ENCODE results near the gene MEX3D.
"Not testable (repeated sequence)": the region's sequence is repeated elsewhere in the genome, so short reads cannot be mapped to it uniquely, and the experiment has no call there.

MEX3D gene

GRCh38 chr19:1524972-1525325, 43.2 kb downstream of the MEX3D start:
- H3K4me1 ChIP-seq (ENCODE audit: control insufficient read depth, insufficient read depth, low read length) = peaks cover 6% of the 10 kb centered on the region
- no peaks in the 10 kb centered on the region for H3K9me3 ChIP-seq (ENCODE audit: control insufficient read depth in 2 of 2, low read length in 2 of 2)
- no peak overlapping the region for H3K9ac ChIP-seq (ENCODE audit: low read length in 2 of 2)
- no peaks in the 10 kb centered on the region for H3K36me3 ChIP-seq (ENCODE audit: control insufficient read depth in 2 of 2, insufficient read depth in 2 of 2, low read length in 2 of 2)
- H3K27me3 ChIP-seq (ENCODE audit: control insufficient read depth in 1 of 2, insufficient read depth in 2 of 2, low read length in 2 of 2) = peaks cover 41 to 43% of the 10 kb centered on the region in 2 donors
- no peak overlapping the region for H3K4me3 ChIP-seq (ENCODE audit: low read length in 2 of 2)
- H3K27ac ChIP-seq (ENCODE audit: low read length) = no peak overlapping the region

DNA sequence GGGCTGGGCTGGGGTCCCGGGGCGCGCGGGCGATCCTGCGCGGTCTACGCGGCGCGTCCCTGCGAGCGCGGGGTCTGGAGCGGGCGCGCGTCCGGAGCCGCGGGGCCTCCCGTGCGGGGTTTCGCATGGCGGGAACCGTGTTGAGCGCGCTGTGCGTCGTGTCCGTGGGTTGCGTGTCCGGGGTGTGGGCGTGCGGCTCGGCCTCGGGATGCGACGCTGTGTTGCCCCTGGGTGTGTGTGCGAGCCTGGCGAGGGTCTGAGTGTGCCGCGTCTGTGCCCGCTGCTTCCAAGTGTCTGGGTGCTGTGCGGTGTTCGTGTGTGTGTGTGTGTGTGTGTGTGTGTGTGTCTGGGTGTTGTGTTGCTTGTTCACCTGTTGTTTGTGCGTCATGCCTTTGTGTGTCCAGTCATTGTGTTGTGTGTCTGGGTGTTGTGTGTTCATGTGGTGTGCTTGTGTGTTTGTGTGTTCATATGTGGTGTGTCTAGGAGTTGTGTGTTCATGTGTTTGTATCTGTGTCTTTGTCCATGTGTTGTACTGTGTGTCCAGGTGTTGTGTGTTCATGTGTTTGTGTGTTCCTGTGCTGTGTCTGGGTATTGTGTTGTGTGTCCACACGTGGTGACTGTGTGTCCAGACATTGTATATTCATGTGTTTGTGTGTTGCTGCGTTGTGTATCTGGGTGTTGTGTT, 43.7 kb downstream of the MEX3D start:
- Histone ChIP-seq H3K27me3 (ENCODE audit: control insufficient read depth in 1 of 2, insufficient read depth in 2 of 2, low read length in 2 of 2) (peaks cover 40 to 41% of the 10 kb centered on the region in 2 donors), H3K4me3 (ENCODE audit: low read length in 2 of 2) (no peak overlapping the region), H3K27ac (ENCODE audit: low read length) (no peak overlapping the region), H3K36me3 (ENCODE audit: control insufficient read depth in 2 of 2, insufficient read depth in 2 of 2, low read length in 2 of 2) (no peaks in the 10 kb centered on the region), H3K9me3 (ENCODE audit: control insufficient read depth in 2 of 2, low read length in 2 of 2) (no peaks in the 10 kb centered on the region), H3K9ac (ENCODE audit: low read length in 2 of 2) (no peak overlapping the region), H3K4me1 (ENCODE audit: control insufficient read depth, insufficient read depth, low read length) (peaks cover 6% of the 10 kb centered on the region)

GRCh38 chr19:1523412-1524286, 44.5 kb downstream of the MEX3D start, which contains the start of gene PLK5:
Gene PLK5 (plus strand): TSS chr19:1524077. CDS start chr19:1526997, 2,920 bp downstream.
- H3K9ac ChIP-seq (ENCODE audit: low read length in 2 of 2) = no peak within 1 kb of the TSS
- H3K27me3 ChIP-seq (ENCODE audit: control insufficient read depth in 1 of 2, insufficient read depth in 2 of 2, low read length in 2 of 2) = peaks cover 36 to 38% of the 10 kb centered on the region in 2 donors
- H3K36me3 ChIP-seq (ENCODE audit: control insufficient read depth in 2 of 2, insufficient read depth in 2 of 2, low read length in 2 of 2) = no peaks in the 10 kb centered on the region
- H3K9me3 ChIP-seq (ENCODE audit: control insufficient read depth in 2 of 2, low read length in 2 of 2) = no peaks in the 10 kb centered on the region
- no peak within 1 kb of the TSS for H3K4me3 ChIP-seq (ENCODE audit: low read length in 2 of 2)
- H3K4me1 ChIP-seq (ENCODE audit: control insufficient read depth, insufficient read depth, low read length) = peaks cover 6% of the 10 kb centered on the region
- H3K27ac ChIP-seq (ENCODE audit: low read length) = no peak within 1 kb of the TSS

GRCh38 chr19:1522838-1523237, 45.3 kb downstream of the MEX3D start:
- H3K27ac ChIP-seq (ENCODE audit: low read length) = no peak overlapping the region

GRCh38 chr19:1522061-1522460, 46.1 kb downstream of the MEX3D start:
- no peak overlapping the region for H3K27ac ChIP-seq (ENCODE audit: low read length)
- peaks cover 9% of the 10 kb centered on the region for H3K4me1 ChIP-seq (ENCODE audit: control insufficient read depth, insufficient read depth, low read length)
- H3K9me3 ChIP-seq (ENCODE audit: control insufficient read depth in 2 of 2, low read length in 2 of 2) = no peaks in the 10 kb centered on the region
- peaks cover 35% of the 10 kb centered on the region in 2 donors for H3K27me3 ChIP-seq (ENCODE audit: control insufficient read depth in 1 of 2, insufficient read depth in 2 of 2, low read length in 2 of 2)
- H3K9ac ChIP-seq (ENCODE audit: low read length in 2 of 2) = no peak overlapping the region
- no peaks in the 10 kb centered on the region for H3K36me3 ChIP-seq (ENCODE audit: control insufficient read depth in 2 of 2, insufficient read depth in 2 of 2, low read length in 2 of 2)
- H3K4me3 ChIP-seq (ENCODE audit: low read length in 2 of 2) = no peak overlapping the region

More at GRCh38 chr19:1522838-1523237, 45.3 kb downstream of the MEX3D start:
- H3K36me3 ChIP-seq (ENCODE audit: control insufficient read depth in 2 of 2, insufficient read depth in 2 of 2, low read length in 2 of 2) = no peaks in the 10 kb centered on the region
- H3K9me3 ChIP-seq (ENCODE audit: control insufficient read depth in 2 of 2, low read length in 2 of 2) = no peaks in the 10 kb centered on the region
- H3K4me3 ChIP-seq (ENCODE audit: low read length in 2 of 2) = no peak overlapping the region
- H3K27me3 ChIP-seq (ENCODE audit: control insufficient read depth in 1 of 2, insufficient read depth in 2 of 2, low read length in 2 of 2) = peaks cover 36 to 40% of the 10 kb centered on the region in 2 donors
- peaks cover 9% of the 10 kb centered on the region for H3K4me1 ChIP-seq (ENCODE audit: control insufficient read depth, insufficient read depth, low read length)
- no peak overlapping the region for H3K9ac ChIP-seq (ENCODE audit: low read length in 2 of 2)

- no peaks in the 10 kb centered on the region for H3K9me3 ChIP-seq (ENCODE audit: control insufficient read depth in 2 of 2, low read length in 2 of 2)
- peaks cover 9% of the 10 kb centered on the region for H3K4me1 ChIP-seq (ENCODE audit: control insufficient read depth, insufficient read depth, low read length)
- H3K27ac ChIP-seq (ENCODE audit: low read length) = no peak overlapping the region
- no peaks in the 10 kb centered on the region for H3K36me3 ChIP-seq (ENCODE audit: control insufficient read depth in 2 of 2, insufficient read depth in 2 of 2, low read length in 2 of 2)
- no peak overlapping the region for H3K9ac ChIP-seq (ENCODE audit: low read length in 2 of 2)
- H3K4me3 ChIP-seq (ENCODE audit: low read length in 2 of 2) = no peak overlapping the region
- peaks cover 31 to 34% of the 10 kb centered on the region in 2 donors for H3K27me3 ChIP-seq (ENCODE audit: control insufficient read depth in 1 of 2, insufficient read depth in 2 of 2, low read length in 2 of 2)
Measured at GRCh38 chr19:1521636-1522035, 46.5 kb downstream of the MEX3D start.

DNA sequence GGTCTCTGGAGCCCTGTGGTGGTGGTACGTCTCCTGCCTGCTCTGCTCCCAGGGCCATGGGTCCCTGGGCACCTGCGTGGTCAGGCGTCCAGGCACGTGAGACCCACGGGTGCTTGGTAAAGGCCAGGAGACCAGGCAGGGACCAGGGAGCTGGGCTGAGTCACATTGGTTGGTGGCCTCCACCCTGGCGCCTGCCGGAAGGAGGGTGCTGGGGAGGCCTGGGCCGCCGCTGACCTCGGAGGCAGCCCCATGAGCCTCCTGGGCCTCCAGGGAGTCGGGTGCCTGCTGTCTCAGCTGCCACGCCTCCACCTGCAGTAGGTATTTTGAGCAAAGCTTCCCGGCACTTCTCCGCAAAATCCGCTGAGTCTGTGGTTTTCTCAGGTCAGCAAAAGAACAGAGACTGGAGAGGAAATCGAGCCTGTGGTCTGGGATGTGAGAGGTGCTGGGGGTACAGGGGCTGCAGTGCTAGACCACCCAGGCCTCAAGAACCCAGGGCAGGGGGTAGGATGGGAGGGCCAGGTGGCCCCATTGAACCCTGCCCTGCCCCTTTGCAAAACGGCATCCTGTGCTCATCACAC, 47.8 kb downstream of the MEX3D start:
- Histone ChIP-seq H3K27ac (ENCODE audit: low read length) (no peak overlapping the region), H3K4me1 (ENCODE audit: control insufficient read depth, insufficient read depth, low read length) (peaks cover 9% of the 10 kb centered on the region), H3K4me3 (ENCODE audit: low read length in 2 of 2) (no peak overlapping the region), H3K9ac (ENCODE audit: low read length in 2 of 2) (no peak overlapping the region), H3K27me3 (ENCODE audit: control insufficient read depth in 1 of 2, insufficient read depth in 2 of 2, low read length in 2 of 2) (peaks cover 19 to 22% of the 10 kb centered on the region in 2 donors), H3K36me3 (ENCODE audit: control insufficient read depth in 2 of 2, insufficient read depth in 2 of 2, low read length in 2 of 2) (no peaks in the 10 kb centered on the region), H3K9me3 (ENCODE audit: control insufficient read depth in 2 of 2, low read length in 2 of 2) (no peaks in the 10 kb centered on the region)

DNA sequence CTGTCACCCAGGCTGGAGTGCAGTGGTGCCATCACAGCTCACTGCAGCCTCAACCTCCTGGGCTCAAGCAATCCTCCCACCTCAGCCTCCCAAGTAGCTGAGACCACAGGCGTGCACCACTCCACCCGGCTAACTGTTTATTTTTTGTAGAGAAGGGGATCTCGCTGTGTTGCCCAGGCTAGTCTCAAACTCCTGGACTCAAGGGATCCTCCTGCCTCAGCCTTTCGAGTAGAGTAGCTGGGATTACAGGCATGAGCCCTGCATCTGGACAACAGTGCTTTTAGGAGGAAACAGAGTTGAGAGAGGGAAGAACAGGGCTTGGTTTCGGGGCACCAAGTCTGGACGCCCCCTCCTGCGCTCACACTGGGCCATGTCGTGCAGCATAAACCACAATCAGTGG, 48.3 kb downstream of the MEX3D start:
- not testable (repeated sequence) for H3K4me3 ChIP-seq (ENCODE audit: low read length in 2 of 2); H3K36me3 ChIP-seq (ENCODE audit: control insufficient read depth in 2 of 2, insufficient read depth in 2 of 2, low read length in 2 of 2); H3K4me1 ChIP-seq (ENCODE audit: control insufficient read depth, insufficient read depth, low read length); H3K9ac ChIP-seq (ENCODE audit: low read length in 2 of 2); H3K27ac ChIP-seq (ENCODE audit: low read length); H3K9me3 ChIP-seq (ENCODE audit: control insufficient read depth in 2 of 2, low read length in 2 of 2)
- H3K27me3 ChIP-seq (ENCODE audit: control insufficient read depth in 1 of 2, insufficient read depth in 2 of 2, low read length in 2 of 2) = peaks cover 15 to 21% of the 10 kb centered on the region in 2 donors

DNA sequence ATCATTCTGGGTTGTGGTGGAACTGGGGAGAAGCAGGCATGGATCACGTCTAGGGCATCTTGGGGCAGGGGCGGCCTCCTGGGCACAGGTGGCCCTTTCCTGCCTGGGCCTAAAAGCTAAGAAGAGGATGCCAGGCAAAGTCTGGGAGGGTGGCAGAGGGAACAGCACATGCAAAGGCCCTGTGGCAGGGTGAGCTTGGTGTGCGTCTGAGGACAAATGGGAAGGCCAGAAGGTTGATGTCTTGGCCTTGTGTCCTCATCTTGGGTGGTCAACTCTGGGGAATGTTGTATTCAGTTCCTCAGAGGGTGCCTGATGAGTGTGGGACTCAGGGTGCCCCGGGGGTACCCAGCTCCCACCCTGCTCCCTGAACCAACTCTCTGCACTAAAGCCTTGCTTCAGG, 49.7 kb downstream of the MEX3D start:
- Histone ChIP-seq H3K9me3 (ENCODE audit: control insufficient read depth in 2 of 2, low read length in 2 of 2) (no peaks in the 10 kb centered on the region), H3K4me1 (ENCODE audit: control insufficient read depth, insufficient read depth, low read length) (peaks cover 5% of the 10 kb centered on the region), H3K4me3 (ENCODE audit: low read length in 2 of 2) (no peak overlapping the region), H3K9ac (ENCODE audit: low read length in 2 of 2) (no peak overlapping the region), H3K27me3 (ENCODE audit: control insufficient read depth in 1 of 2, insufficient read depth in 2 of 2, low read length in 2 of 2) (peaks cover 16 to 21% of the 10 kb centered on the region in 2 donors), H3K36me3 (ENCODE audit: control insufficient read depth in 2 of 2, insufficient read depth in 2 of 2, low read length in 2 of 2) (no peaks in the 10 kb centered on the region), H3K27ac (ENCODE audit: low read length) (no peak overlapping the region)

DNA sequence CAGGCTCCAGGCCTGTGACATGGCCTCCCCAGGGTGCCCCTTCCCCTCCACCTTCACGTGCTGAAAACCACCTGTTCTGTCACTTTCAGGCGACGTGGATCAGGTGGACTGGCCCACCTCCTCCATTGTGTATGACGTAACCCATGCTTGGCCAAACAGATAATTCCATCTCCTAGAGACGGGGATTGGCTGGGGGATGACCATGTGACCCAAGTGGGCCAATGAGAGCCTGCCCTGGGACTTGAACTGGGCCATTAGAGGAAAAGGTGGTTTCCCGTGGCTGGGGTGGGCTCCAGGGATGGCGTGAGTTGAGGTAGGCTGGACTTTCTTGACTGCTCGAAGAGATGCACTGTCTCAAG, 51.8 kb downstream of the MEX3D start:
- no peak overlapping the region for H3K9ac ChIP-seq (ENCODE audit: low read length in 2 of 2)
- H3K4me1 ChIP-seq (ENCODE audit: control insufficient read depth, insufficient read depth, low read length) = peaks cover 8% of the 10 kb centered on the region
- peaks cover 22 to 28% of the 10 kb centered on the region in 2 donors for H3K27me3 ChIP-seq (ENCODE audit: control insufficient read depth in 1 of 2, insufficient read depth in 2 of 2, low read length in 2 of 2)
- H3K4me3 ChIP-seq (ENCODE audit: low read length in 2 of 2) = no peak overlapping the region
- no peaks in the 10 kb centered on the region for H3K9me3 ChIP-seq (ENCODE audit: control insufficient read depth in 2 of 2, low read length in 2 of 2)
- H3K27ac ChIP-seq (ENCODE audit: low read length) = no peak overlapping the region
- H3K36me3 ChIP-seq (ENCODE audit: control insufficient read depth in 2 of 2, insufficient read depth in 2 of 2, low read length in 2 of 2) = no peaks in the 10 kb centered on the region
